Erythroblast (primary cell): Measurements from ENCODE around the gene BMI1.

ENCODE experiments used
- GATA1 ChIP-seq: IDR thresholded peaks from 2 replicates; pipeline ENCODE4 v1.6.1; 2011; ENCODE audit warnings: low read depth, mild to moderate bottlenecking, control low read depth, low read length, moderate library complexity
- POLR2A ChIP-seq: IDR thresholded peaks from 2 replicates; pipeline ENCODE4 v1.6.1; 2011; ENCODE audit warnings: mild to moderate bottlenecking, low read length

- TF ChIP-seq POLR2A (no peak), GATA1 (no peak)
These were observed 24.6 kb downstream of the BMI1 start, which contains the start of gene SPAG6 for GRCh38 chr10:22345301-22346095.
